Esophagus mucosa (tissue), 1 donor: ENCODE measurements around the gene TRIM50. TPM values are rescaled to one million over a fixed set of nuclear protein-coding genes. Genes with fewer than 3 reads are reported as not detected.
"Not testable (repeated sequence)": the region's sequence is repeated elsewhere in the genome, so short reads cannot be mapped to it uniquely, and the experiment has no call there.

Source experiments
- ATAC-seq: fragments of 200-7000 bp; cut with Tn5 transposase; one replicate; pipeline ENCODE4 v1.9.1; 2020
- total RNA-seq: library from RNA; stranded (reverse); gene quantifications from one replicate; pipeline ENCODE4 v1.2.4, GENCODE V29; 2023
- donor health status: DM: yes; HTN: yes; CAD: no.

Gene TRIM50
- total RNA-seq, 1 donor from 2014 or later = not detected

DNA sequence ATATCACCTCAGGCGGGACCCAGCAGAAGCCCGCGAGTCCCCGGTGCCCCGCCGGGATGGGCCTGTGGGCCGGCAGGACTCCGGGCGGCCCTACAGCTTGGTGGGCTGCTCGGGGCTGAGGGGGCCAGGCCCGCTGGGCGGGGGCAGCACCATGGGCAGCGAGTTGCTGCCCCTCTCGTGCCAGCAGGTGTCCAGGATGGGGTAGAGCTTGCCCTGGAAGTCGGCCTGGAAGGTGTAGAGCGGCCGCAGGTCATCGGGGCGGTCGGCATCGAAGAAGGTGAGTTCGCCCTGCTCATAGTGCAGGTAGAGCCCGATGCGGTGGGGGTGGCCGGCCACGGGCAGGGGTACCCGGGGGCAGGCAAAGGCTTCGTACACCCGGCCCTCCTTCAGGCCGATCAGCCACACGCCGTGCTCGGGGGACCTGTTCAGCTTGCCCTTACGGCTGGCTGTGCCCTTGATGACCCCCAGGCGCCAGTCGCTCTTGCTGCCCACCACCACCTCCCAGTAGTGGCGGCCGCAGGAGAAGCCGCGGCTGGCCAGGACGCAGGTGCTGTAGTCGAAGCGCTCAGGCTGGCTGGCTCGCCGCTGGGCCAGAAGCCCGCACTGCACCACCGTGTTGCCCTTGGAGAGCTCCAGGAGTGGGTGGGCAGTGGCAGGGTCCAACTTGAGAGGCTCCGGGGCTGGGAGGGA lies 14.9 kb downstream of the TRIM50 start:
- no peak for ATAC-seq

DNA sequence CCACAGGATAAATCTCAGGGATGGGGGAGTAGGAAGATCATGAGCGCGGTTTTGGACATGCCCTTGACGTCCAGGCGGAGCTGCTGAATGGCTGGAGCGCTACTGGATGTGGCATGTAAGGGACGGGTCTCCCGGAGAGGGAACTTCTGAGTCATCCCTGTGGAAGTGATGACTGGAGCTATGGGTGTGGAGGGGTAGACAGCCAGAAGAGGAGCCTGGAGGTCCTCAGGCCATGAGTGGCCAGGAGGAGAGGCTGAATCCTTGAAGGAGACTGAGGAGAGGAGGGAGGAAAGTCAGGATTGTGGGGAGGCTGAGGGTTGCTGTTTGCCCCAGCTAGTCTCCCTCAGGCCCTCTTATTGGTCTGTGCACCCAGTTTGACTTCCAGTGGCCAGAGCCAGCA lies 16.5 kb downstream of the TRIM50 start:
- ATAC-seq = not testable (repeated sequence)

DNA sequence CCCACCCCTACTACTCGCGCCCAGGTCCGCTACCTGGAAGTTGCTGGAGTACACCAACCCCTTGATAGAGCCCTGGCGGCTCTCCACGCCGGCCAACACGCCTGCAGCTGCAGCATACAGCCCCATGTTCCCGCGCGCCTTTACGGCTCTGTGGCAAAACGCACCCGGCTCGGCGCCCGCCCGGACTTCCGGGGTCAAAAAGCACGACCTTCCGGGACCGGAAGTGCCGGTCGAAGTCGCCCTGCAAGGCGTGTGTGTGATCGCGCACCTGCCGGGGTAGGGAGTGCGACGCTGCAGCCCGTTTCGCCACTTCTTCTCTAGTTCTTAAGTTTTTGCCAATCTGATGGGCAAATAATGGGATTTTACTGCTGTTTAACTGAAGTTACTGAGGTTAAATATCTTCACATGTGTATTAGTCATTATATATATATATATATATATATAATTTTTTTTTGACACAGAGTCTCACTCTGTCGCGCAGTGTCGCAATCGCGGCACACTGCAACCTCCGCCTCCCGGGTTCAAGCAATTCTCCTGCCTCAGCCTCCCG lies 19.1 kb downstream of the TRIM50 start, which contains the start of gene NSUN5:
Gene NSUN5, minus strand, starts transcription at position 162 of the 550 bp plus-strand sequence. Its CDS starts 36 bp downstream, at position 126.
- ATAC-seq = peak; percentile 92

DNA sequence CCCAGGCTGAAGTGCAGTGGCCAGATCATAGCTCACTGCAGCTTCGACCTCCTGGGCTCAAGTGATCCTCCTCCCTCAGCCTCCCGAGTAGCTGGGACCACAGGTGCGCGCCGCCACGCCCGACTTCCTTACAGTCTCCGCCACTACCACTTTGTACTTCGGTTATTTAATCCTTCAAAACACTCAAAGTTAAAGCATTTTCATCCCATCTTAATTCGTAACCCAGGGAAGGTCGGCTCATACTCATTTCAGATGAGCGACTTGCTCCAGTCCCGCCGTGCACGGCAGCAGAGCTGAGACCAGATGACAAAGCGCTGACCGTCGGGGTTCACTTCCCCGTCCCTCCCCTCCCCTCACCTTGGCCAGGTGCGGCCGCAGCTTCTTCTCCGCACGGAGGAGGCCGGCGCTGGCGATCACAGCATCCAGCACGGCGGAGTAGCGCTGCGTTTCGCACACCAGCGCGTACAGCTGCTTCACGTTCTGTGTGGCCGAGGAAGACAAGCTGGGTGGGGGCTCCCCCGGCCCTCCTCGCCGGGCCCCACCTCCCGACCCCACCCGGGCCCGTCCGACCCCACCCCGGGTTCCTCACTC lies 19.7 kb downstream of the TRIM50 start:
- ATAC-seq = no peak

DNA sequence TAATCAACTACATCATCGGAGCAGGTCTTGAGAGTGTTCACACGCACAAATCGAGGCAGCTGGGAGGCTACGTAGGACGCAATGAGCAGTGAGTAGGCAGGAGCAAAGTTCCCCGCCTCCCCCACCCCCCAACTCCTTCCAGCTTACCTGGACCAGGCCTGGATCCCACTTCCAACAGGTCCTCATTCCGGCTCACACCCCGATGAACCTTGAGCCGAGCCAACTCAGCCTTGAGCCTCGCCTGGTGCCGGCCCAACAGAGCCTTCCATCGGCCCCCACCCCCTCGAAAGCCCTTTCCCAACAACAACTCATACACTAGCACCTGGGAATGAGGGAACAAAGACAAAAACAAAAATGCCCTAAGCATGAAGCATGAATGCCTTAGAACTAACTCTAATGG lies 20.4 kb downstream of the TRIM50 start:
- ATAC-seq = no peak

DNA sequence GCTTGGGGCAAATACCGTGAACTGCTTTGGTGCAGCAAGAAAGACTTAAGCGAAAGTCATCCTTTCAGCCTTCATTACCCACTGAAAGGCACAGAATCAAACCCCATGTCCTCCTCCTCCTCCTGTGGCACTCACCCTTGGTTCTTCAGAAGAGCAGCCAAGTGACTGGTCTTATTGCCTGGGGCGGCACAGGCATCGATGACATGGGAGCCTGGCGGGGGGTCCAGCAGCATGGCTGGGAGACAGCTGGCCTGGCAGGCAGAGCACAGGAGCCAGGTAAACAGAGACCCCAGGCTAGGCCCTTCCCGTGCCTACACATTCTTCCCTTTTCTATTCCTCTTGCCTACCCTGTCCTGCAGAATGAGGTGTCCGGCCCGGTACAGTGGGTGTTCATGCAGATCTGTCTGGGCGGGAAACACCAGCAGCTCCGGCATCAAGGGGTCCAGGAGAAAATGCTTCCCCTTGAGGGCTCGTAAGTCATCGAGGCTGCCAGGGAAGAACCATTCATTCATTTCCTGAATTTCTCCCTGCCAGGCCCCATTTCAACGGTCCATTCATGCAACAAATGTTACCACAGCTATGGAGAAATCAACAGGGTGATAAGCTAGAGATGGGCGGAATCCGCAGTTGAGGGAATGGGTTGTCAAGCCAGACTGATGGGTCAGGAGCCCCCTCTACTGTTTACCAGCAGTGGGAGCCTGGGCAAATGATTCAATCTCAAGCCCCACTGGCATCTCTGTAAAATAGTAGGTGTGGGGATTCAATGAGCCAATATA lies 23.1 kb downstream of the TRIM50 start:
- not testable (repeated sequence) for ATAC-seq

DNA sequence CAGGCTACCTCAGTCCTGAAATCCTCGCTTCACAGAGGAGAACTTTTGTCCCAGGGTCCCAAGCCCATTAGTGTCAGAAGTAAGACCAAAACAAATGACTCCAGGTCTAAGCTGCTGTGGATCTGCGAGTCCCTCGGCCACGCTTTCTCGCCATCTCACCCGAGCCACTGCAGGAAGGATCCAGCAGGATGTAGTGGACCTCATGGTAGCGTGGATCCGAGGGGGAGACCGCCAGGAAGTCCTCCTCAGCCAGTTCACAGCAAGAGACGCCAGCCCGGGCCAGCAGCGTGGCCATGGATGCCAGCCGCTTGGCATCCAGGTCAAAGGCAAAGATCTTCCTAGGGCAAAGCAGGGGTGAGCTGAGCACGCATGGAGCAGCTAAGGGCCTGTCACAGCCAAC lies 23.8 kb downstream of the TRIM50 start:
- ATAC-seq = no peak

DNA sequence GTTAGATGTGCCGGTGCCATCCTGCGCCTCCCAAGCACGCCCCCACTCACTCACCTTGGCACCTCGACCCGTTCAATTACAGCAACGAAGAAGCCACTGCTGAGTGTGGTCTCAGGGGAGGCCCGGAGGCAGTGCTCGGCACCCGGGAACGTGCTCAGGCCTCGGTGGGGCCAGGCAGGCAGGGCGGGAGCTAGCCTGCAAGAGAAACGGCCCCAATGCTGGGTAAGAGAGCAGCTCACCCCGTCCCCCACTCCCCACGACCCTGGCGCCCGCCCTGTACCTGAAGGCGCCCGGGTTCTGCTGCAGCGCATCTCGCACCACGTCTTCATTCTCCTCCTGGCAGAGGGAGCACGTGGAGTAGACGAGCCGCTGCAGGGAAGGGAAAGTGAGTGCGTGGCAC lies 24.3 kb downstream of the TRIM50 start:
- ATAC-seq = no peak

DNA sequence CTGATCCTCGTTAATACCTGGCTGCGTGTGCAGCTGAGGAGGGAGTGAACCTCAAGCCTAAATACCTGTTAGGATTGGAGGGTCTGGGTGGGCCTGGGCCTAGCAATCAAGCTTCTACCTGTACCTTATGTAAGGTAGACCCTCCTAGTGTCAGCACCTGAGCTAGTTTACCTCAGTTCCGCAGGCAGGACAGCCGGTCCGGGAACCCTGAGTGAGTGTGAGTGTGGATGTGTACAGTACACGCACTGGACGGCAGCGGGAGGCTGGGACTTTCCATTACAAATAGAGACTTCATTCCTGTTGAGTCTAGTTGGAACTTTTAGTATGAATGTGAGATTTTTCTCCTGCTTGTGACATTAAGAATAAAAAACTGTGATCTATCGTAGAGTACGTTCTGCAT lies 25.0 kb downstream of the TRIM50 start:
- ATAC-seq = not testable (repeated sequence)

DNA sequence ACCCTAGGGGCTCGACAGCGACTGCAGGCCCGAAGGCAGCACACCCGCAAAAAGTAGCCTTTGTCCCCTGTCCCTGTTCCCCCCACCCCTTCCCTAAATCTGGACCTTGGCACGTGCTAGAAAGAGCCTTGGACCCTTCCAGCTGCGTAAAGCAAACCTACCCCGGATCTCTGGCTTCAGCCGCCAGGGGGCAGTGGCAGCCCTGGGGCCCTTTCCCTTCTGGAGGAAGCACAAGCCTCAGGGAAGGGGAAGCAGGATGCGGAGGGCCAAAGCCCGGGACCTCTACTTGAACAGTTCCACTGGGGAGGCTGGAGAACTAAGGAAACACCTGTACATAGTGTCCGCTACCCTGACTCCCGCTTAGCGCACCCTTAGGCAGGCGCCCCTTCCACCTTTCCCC lies 26.8 kb downstream of the TRIM50 start:
- ATAC-seq = peak; percentile 30

DNA sequence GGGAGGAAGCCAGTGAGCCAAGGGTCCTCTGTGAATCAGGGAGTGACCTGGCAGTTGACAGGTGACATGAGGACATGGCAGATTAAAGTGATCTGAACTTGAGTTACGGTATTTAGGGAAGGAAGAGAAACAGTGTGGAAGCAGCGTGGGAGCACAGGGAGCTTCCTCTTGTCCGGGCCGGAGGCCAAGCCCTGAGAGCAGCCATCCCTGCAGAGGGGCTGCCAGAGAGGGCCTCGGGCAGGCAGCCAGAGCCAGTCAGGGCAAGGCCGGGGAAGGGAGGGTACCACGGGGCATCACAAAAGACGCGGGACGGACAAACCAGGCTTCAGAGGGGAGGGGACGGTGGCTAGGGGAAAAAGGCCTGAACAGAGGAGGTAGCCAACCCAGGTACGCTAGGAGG lies 28.1 kb downstream of the TRIM50 start:
- not testable (repeated sequence) for ATAC-seq

DNA sequence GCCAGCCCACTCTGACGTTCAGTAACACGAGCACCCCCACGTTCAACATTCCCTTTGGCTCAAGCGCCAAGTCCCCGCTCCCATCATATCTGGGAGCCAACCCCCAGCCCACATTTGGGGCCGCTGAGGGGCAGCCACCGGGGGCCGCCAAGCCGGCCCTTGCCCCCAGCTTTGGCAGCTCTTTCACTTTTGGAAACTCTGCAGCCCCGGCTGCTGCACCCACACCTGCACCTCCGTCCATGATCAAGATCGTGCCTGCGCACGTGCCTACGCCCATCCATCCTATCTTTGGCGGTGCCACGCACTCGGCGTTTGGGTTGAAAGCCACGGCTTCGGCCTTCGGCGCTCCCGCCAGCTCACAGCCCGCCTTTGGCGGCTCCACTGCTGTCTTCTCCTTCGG lies 30.2 kb downstream of the TRIM50 start:
- ATAC-seq = not testable (repeated sequence)

DNA sequence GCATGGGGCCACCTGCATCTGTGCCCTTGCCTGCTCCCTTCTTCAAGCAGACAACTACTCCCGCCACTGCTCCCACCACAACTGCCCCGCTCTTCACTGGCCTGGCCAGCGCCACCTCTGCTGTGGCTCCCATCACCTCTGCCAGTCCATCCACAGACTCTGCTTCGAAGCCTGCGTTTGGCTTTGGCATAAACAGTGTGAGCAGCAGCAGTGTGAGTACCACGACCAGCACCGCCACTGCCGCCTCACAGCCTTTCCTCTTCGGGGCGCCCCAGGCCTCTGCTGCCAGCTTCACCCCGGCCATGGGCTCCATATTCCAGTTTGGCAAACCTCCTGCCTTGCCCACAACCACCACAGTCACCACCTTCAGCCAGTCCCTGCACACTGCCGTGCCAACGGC lies 30.6 kb downstream of the TRIM50 start:
- ATAC-seq = not testable (repeated sequence)

DNA sequence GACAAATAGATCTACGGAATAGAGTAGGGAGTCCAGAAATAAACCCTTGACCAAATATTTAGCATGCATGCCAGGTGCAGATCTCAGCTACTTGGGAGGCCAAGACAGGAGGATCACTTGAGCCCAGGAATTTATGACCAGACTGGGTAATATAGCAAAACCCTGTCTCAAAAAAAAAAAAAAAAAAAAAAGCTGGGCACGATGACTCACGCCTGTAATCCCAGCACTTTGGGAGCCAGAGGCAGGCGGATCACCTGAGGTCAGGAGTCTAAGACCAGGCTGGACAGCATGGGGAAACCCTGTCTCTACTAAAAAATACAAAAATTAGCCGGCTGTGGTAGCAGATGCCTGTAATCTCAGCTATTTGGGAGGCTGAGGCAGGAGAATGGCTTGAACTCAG lies 50.7 kb downstream of the TRIM50 start:
- ATAC-seq = not testable (repeated sequence)

DNA sequence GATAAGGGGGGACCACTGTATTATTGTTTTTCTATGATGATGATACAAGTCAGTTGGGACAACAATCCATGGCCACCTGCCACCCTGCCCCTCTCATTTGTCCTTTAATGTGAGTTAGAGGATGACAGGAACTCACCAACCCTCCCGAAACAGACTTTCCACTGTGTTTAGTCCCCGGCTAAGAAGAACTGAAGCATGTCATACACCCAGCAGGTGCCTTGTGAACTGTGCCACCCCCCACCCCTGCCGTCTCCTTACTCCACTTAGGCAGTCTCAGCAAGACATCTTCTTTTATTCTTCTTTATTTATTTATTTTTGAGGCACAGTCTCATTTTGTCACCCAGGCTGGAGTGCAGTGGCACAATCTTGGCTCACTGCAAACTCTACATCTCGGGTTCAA lies 60.1 kb downstream of the TRIM50 start:
- not testable (repeated sequence) for ATAC-seq

DNA sequence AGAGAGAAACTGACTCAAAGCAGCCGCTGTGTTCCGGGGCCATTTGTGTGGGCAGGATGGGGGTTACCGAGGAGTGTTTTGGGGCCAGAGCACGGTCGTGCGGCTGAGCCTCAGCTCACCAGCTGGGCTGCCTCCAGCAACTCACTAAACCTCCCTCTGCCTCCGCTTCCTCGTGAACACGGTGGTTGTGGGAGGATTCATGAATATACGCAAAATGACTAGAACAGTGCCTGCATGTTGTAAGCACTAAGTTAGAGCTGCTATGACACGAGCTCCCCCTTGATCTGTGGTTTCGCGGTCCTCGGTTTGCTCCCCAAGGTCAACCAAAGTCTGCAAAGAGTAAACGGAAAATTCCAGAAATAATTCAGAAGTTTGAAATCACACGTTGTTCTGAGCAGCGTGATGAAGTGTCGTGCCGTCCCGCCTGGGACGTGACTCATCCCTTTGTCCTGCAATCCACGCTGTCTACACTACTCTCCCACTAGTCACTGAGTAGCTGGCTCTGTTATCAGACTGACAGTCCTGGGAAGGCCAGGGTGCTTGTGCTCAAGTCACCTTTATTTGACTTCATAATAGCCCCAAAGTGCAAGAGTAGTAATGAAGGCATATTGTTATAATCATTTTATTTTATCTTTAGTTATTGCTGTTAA lies 61.0 kb downstream of the TRIM50 start:
- ATAC-seq = peak; percentile 87

Other genes starting within 250 kb of the TRIM50 start
- gene SPDYE9, start 242.0 kb downstream of the TRIM50 start, total RNA-seq = not detected
- gene NSUN5, start 19.3 kb downstream of the TRIM50 start, total RNA-seq = 22.1 TPM
- not detected for gene FKBP6, start 79 bp upstream of the TRIM50 start, total RNA-seq
- gene FZD9, start 105.7 kb upstream of the TRIM50 start, total RNA-seq = 0.24 TPM
- gene BAZ1B, start 194.2 kb upstream of the TRIM50 start, total RNA-seq = 22.3 TPM
- 34.8 TPM for gene BCL7B, start 229.6 kb upstream of the TRIM50 start, total RNA-seq